Stimulated activated memory B cell treated with anti-CD40 and anti-IgM and Interleukin-4, amounts not matched to agents 10 μg/mL and 1 μg/mL and 100 μg/mL, for 72 hours (primary cell): ENCODE measurements around the gene GRAMD1B.
"Not testable (repeated sequence)": the region's sequence is repeated elsewhere in the genome, so short reads cannot be mapped to it uniquely, and the experiment has no call there.

Experiments used
- ATAC-seq: fragments of 150-1000 bp; cut with Tn5 transposase; 2 replicates; pipeline ENCODE4 v1.10.0; 2021
- H3K27ac Mint-ChIP-seq: one replicate; pipeline ENCODE4 v1.8.0; 2022; ENCODE audit warnings: mild to moderate bottlenecking, mixed read lengths
- H3K27me3 Mint-ChIP-seq: one replicate; pipeline ENCODE4 v1.8.0; 2022; ENCODE audit warnings: mixed read lengths
- H3K36me3 Mint-ChIP-seq: one replicate; pipeline ENCODE4 v1.8.0; 2022; ENCODE audit warnings: mixed read lengths
- H3K4me1 Mint-ChIP-seq: one replicate; pipeline ENCODE4 v1.8.0; 2022; ENCODE audit warnings: mixed read lengths
- H3K4me3 Mint-ChIP-seq: one replicate; pipeline ENCODE4 v1.8.0; 2022; ENCODE audit warnings: mild to moderate bottlenecking, moderate library complexity, mixed read lengths
- H3K9me3 Mint-ChIP-seq: one replicate; pipeline ENCODE4 v1.8.0; 2022; ENCODE audit warnings: mixed read lengths

Gene GRAMD1B

DNA sequence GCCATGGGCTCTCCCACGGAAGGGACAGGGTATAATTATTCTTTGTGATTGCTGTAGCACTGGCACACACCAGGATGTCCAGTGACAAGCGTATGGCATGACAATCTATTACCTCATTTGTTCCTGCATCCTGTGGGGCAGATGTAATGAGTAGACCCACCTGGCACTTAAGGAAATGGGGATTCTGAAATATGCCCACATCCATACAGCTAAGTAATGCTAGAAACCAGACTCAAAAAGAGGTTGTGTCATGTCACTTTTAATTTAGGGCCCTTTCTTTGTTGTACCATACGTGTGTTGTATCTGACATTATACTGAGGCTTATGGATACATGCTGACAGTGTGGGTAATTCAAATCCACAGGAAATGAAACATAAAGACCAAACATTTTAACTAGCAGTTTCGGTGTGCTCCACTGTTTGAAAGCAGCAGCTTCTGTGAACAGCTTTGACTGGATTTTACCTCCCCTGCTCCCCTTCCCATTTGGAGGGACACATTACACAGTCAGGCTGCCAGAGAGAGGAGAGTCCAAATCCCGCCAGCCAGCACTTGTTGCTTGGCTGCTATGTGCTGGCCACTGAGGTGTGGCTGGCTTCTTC lies 21.2 kb downstream of the GRAMD1B start:
- Mint-ChIP-seq H3K36me3 (no peaks in the 10 kb centered on the region), H3K27me3 (peaks cover 8% of the 10 kb centered on the region), H3K4me3 (no peak overlapping the region), H3K4me1 (no peaks in the 10 kb centered on the region), H3K9me3 (no peaks in the 10 kb centered on the region), H3K27ac (no peak overlapping the region)
- no peak for ATAC-seq

DNA sequence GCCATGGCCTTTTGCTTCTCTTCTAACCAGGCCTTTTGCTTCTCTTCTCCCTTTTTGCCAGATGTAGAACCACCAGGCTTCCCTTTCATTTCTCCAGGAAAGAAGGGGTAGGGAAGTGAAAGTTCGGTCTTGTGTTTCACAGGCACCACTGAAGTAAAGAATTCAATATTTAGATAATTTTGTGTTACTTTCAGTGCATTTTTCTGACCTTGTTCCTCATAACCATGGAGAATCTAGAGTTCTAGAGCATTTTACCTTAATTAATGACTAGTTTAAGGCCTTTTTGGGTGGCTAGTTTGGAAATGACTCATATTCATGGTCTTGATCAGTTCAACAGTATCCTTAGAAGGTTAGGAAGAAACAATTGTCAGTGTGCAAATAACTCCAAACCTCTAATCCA lies 22.7 kb downstream of the GRAMD1B start:
- Mint-ChIP-seq H3K4me3 (no peak overlapping the region), H3K27me3 (peaks cover 8% of the 10 kb centered on the region), H3K36me3 (no peaks in the 10 kb centered on the region), H3K9me3 (no peaks in the 10 kb centered on the region), H3K27ac (no peak overlapping the region), H3K4me1 (no peaks in the 10 kb centered on the region)
- ATAC-seq, result no peak

DNA sequence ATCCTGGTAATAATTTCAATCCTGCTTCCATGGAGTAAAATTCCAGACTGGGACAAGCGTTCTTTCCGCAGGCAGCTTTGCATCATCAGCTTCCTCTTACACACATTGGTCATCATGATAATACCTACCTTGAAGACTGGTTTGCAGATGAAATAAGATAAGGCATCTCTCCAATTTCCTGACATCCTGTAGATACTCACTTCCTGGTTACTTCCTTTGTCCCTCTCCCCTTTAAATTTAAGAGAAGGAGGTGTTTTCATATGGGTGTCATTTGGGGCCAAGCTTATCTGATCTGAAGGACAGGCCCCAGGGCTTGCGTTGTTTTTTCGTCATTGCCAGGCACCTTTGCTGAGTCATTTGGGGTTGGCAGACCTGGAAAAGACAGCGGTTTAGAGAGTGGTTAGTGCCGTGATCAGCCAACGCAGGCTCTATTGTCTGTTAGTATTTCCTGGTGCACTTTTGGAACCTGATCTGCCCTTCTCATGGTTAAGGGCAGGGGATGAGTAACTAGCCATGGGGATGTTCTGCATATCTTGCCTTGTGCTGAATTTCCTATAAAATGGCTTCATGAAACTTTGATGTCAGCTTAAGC lies 24.1 kb downstream of the GRAMD1B start:
- Mint-ChIP-seq H3K4me3 (no peak overlapping the region), H3K27me3 (peaks cover 8% of the 10 kb centered on the region), H3K36me3 (no peaks in the 10 kb centered on the region), H3K27ac (no peak overlapping the region), H3K9me3 (no peaks in the 10 kb centered on the region), H3K4me1 (no peaks in the 10 kb centered on the region)
- ATAC-seq, result no peak

DNA sequence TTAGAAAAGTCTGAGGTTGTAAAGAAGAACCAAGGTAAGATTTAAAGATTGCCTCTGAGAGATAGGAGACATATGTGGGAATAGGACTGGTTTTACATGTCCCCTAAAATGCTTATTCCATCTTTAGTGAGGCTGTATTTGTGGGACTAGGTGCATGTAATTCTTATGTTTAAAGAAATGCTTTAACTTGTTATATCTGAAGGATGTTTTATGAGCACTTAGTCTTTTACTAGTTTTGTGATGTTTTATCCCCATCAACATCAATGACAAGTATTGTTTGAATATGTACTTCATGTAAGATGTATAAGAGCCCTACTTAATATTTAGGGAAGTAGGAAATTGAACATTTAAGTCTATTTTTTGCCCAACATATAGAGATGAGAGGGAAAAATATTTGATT lies 24.7 kb downstream of the GRAMD1B start:
- no peaks in the 10 kb centered on the region for H3K36me3 Mint-ChIP-seq
- H3K9me3 Mint-ChIP-seq, result no peaks in the 10 kb centered on the region
- ATAC-seq, result no peak
- peaks cover 8% of the 10 kb centered on the region for H3K27me3 Mint-ChIP-seq
- H3K4me3 Mint-ChIP-seq, result no peak overlapping the region
- H3K27ac Mint-ChIP-seq, result no peak overlapping the region
- H3K4me1 Mint-ChIP-seq, result no peaks in the 10 kb centered on the region

DNA sequence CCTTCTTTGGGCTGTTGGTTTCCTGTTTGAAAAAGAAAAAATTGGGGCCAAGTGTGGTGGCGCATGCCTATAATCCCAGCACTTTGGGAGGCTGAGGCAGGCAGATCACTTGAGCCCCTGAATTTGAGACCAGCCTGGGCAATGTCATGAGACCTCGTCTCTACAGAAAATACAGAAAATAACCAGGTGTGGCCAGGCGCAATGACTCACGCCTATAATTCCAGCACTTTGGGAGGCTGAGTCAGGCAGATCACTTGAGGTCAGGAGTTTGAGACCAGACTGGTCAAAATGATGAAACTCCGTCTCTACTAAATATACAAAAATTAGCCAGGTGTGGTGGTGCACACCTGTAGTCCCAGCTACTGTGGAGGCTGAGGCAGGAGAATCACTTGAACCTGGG lies 26.4 kb downstream of the GRAMD1B start:
- not testable (repeated sequence) for ATAC-seq, H3K27ac Mint-ChIP-seq

DNA sequence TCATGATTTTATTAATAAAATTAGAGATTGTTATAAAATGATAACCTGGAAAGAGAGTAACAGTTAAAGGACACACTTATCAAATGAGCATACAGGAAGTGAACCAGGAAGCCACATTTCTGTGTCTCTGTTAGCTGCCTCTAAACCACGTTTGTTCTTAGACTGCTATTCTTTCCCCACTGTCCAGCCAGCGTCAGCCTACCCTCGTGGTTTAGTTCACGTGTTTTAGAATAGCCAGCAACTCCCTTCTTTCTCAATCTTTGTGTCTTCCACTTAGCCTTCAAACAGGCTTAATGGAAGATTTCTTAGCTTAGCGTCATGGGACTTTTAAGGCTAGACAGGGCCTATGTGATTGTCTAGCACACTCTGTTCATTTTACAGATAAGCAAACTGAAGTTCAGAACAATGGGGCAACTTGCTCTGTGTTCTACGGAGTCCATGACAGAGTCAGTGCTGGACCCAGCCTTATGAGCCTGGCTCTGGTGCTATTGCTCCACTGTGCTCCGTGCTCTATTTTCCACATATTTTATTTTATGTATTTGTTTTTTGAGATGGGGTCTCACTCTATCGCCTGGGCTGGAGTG lies 27.2 kb downstream of the GRAMD1B start:
- no peaks in the 10 kb centered on the region for H3K4me1 Mint-ChIP-seq
- peaks cover 8% of the 10 kb centered on the region for H3K27me3 Mint-ChIP-seq
- H3K9me3 Mint-ChIP-seq, result no peaks in the 10 kb centered on the region
- no peak overlapping the region for H3K27ac Mint-ChIP-seq
- no peaks in the 10 kb centered on the region for H3K36me3 Mint-ChIP-seq
- no peak overlapping the region for H3K4me3 Mint-ChIP-seq
- no peak for ATAC-seq

More for the DNA sequence above, 26.4 kb downstream of the GRAMD1B start:
- H3K9me3 Mint-ChIP-seq, H3K4me3 Mint-ChIP-seq, H3K36me3 Mint-ChIP-seq, H3K4me1 Mint-ChIP-seq, H3K27me3 Mint-ChIP-seq: not testable (repeated sequence)

DNA sequence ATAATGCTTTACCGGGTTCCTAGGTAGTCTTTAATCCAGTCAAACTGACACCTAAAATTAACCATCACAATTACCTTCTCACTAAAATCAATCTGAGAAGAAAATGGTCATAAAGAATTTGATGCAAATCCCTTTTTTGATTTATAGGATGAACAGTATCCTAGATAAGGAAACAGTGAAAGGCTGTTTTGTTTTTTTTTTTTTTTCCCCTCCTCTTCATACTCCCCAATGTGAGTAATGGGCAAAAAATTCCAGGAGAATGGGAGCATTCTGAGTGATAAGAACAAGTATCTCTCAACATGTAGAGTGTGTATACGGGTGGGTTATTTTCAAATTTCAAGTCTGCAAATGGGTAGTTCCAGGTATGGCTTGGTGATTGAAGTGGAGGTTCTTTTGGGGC lies 28.4 kb downstream of the GRAMD1B start:
- Mint-ChIP-seq H3K4me3 (no peak overlapping the region), H3K27ac (no peak overlapping the region), H3K9me3 (no peaks in the 10 kb centered on the region), H3K36me3 (no peaks in the 10 kb centered on the region), H3K27me3 (peaks cover 12% of the 10 kb centered on the region), H3K4me1 (no peaks in the 10 kb centered on the region)
- no peak for ATAC-seq

DNA sequence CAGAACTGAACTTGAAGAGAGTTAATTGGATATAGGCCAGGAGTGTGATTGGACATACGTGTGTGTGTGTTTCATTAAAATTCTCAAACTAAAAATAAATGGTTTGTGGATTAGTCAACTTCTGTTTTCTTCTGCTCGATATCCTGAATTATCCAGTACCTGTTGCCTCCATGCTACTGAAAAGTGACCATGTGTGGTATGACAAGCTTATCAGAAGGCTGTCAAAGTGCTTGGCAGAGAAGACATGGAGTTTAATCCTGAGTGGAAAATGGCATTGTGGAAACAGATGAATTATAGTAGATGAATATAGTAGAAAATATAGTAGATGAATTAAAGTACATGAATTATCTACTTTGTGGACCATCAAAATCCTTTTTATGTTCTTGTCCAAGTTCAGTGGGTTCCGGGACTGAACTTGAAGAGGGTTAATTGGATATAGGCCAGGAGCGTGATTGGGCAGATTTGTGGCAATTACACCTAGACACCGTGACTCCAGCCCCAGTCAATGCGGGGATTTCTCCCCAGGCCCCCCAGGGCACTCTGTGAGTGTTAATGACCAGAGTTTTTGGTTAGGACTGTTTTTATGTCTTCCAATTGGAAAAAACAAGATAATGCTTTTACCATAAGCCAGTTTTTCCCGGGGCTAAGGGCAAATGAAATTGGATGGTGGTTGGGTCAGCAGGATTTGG lies 30.1 kb downstream of the GRAMD1B start:
- ATAC-seq, result no peak
- H3K27me3 Mint-ChIP-seq, result peaks cover 16% of the 10 kb centered on the region
- H3K4me1 Mint-ChIP-seq, result no peaks in the 10 kb centered on the region
- no peak overlapping the region for H3K27ac Mint-ChIP-seq
- no peak overlapping the region for H3K4me3 Mint-ChIP-seq
- H3K9me3 Mint-ChIP-seq, result no peaks in the 10 kb centered on the region
- no peaks in the 10 kb centered on the region for H3K36me3 Mint-ChIP-seq

DNA sequence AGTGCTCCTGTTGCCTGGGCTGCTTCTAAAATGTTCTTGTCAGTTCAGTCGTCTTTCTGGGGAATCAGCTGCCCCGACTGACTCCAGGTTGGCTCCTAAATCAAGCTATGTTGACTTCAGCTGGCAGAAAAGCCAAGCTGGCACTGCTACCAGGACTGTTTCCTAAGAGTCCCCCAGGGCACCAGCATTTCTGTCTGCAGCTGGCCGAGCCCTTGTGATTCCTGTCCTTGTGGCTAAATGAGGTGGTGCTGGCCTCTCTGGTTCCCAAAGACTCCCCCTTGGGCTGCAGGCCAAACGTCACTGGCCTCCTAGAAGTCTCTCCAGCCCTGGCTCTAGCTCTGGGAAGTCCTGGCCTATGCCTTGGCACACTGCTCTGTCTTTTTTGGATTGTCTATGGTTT lies 31.1 kb downstream of the GRAMD1B start:
- ATAC-seq, result no peak
- no peak overlapping the region for H3K4me3 Mint-ChIP-seq
- H3K4me1 Mint-ChIP-seq, result peaks cover 7% of the 10 kb centered on the region
- H3K27me3 Mint-ChIP-seq, result peaks cover 8% of the 10 kb centered on the region
- no peaks in the 10 kb centered on the region for H3K9me3 Mint-ChIP-seq
- H3K27ac Mint-ChIP-seq, result no peak overlapping the region
- no peaks in the 10 kb centered on the region for H3K36me3 Mint-ChIP-seq

DNA sequence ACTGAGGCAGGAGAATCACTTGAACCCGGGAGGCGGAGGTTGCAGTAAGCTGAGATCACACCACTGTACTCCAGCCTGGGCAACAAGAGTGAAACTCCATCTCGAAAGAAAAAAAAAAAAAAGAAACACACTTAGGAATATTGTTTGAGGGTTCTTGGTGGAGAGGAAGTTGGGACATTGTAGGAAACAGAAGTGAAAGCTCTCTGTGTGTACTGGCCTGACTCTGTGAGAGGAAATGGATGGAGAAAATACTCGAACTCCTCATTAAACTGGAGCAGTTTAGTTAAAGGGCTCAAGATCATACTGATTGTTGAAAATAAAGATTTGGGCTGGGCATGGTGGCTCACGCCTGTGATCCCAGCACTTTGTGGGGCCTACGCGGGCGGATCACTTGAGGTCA lies 35.6 kb downstream of the GRAMD1B start:
- not testable (repeated sequence) for H3K36me3 Mint-ChIP-seq, H3K4me3 Mint-ChIP-seq, ATAC-seq, H3K27me3 Mint-ChIP-seq, H3K27ac Mint-ChIP-seq, H3K9me3 Mint-ChIP-seq
- peaks cover 10% of the 10 kb centered on the region for H3K4me1 Mint-ChIP-seq

DNA sequence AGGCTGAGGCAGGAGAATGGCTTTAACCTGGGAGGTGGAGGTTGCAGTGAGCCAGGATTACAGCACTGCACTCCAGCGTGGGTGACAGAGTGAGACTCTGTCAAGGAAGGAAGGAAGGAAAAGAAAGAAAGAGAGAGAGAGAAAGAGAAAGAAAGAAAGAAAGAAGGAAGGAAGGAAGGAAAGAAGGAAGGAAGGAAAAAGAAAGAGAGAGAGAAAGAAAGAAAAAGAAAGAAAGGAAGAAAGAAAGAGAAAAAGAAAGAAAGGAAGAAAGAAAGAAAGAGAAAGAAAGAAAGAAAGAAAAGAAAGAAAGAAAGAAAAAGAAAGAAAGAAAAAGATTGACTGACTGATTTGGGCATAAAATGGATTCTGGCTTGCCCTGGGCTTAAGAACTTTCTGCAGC lies 36.1 kb downstream of the GRAMD1B start:
- H3K27ac Mint-ChIP-seq, H3K27me3 Mint-ChIP-seq, H3K4me3 Mint-ChIP-seq, H3K9me3 Mint-ChIP-seq, H3K36me3 Mint-ChIP-seq, ATAC-seq: not testable (repeated sequence)
- peaks cover 10% of the 10 kb centered on the region for H3K4me1 Mint-ChIP-seq

DNA sequence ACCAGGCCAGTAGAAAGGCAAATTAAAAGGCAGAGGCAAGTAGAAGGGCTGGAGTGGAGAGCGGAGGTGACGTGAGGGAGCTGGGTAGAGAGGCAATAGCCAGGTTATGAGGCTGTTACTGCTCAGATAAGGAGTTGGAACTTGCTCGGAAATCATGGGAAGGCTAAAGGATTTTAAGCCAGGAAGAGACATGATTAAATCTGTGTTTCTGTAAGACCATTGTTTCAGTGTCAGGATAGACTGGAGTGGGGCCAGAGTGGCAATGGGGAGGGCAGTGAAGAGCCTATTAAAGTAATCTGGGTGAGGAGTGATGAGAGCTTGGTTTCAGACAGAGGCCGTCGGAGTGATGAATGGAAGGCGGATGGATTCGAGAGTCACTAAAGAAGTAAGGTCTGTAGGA lies 39.0 kb downstream of the GRAMD1B start:
- no peaks in the 10 kb centered on the region for H3K36me3 Mint-ChIP-seq
- no peaks in the 10 kb centered on the region for H3K9me3 Mint-ChIP-seq
- H3K4me1 Mint-ChIP-seq, result peaks cover 10% of the 10 kb centered on the region
- H3K4me3 Mint-ChIP-seq, result no peak overlapping the region
- no peak for ATAC-seq
- H3K27ac Mint-ChIP-seq, result no peak overlapping the region
- H3K27me3 Mint-ChIP-seq, result no peaks in the 10 kb centered on the region

DNA sequence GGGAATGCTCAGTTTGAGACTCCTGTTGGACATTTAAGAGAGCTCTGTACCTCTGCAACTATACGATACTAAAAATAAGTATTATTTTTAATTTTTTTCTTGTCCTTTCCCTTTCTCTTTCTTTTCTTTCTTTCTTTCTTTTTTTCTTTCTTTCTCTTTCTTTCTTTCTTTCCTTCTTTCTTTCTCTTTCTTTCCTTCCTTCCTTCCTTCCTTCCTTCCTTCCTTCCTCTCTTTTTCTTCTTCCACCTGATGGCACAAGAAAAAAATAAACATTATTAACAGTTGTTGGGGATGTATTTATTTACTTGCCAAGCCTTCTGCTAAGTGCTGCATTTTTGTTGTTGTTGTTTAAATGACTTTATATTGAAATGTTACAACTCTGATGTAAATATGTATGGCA lies 39.5 kb downstream of the GRAMD1B start:
- no peak for ATAC-seq
- H3K27me3 Mint-ChIP-seq, result no peaks in the 10 kb centered on the region
- no peak overlapping the region for H3K4me3 Mint-ChIP-seq
- no peak overlapping the region for H3K27ac Mint-ChIP-seq
- H3K4me1 Mint-ChIP-seq, result peaks cover 10% of the 10 kb centered on the region
- H3K9me3 Mint-ChIP-seq, result no peaks in the 10 kb centered on the region
- no peaks in the 10 kb centered on the region for H3K36me3 Mint-ChIP-seq

DNA sequence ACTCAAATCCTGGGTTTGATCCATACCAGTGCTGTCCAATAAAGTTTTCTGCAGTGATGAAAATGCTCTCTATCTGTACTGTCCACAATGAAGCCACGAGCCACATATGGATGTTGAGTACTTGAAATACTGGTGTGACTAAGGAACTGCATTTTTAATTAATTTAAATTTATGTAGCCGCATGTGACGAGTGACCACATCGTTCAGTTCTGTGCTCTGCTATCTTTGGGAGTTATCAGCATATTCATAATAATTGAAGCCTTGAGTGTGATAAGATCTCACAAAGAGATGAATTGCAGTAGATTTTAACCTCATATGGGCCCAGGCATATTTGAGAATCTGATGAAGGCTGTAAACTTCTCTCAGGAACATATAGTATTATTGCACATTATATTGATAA lies 40.8 kb downstream of the GRAMD1B start:
- no peak overlapping the region for H3K27ac Mint-ChIP-seq
- no peaks in the 10 kb centered on the region for H3K36me3 Mint-ChIP-seq
- no peaks in the 10 kb centered on the region for H3K9me3 Mint-ChIP-seq
- no peak overlapping the region for H3K4me3 Mint-ChIP-seq
- H3K4me1 Mint-ChIP-seq, result peaks cover 6% of the 10 kb centered on the region
- no peaks in the 10 kb centered on the region for H3K27me3 Mint-ChIP-seq
- ATAC-seq, result no peak

DNA sequence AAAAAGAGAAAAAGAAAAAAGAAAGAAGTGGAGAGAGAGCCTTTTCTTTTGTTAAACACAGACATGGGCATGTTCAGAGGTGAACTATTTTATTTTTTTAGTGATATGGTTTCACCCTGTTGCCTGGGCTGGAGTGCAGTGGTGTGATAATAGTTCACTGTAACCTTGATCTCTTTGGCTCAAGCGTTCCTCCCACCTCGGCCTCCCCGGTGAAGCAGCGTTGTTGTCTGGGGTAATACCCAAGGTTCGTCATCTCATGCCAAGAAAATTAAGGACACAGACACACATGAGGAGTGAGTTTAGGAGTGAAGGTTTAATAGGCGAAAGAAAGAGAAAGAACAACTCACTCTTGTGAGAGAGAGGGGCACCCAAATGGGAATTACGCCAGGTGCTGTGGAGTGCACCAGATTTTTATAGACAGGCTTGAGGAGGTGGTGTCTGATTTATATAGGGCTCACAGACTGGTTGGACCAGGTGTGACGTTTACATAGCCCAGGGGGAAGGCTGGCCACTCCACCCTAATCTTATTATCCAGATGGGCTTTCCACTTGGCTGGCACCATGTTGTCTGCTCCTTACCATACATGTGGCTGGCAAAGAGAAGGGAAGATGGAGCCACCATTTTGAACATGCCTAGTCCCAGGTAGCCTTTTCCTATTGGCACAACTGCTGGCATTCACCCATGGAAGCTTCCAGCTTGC lies 42.3 kb downstream of the GRAMD1B start:
- no peaks in the 10 kb centered on the region for H3K36me3 Mint-ChIP-seq
- no peak for ATAC-seq
- H3K27ac Mint-ChIP-seq, result no peak overlapping the region
- peaks cover 2% of the 10 kb centered on the region for H3K27me3 Mint-ChIP-seq
- H3K9me3 Mint-ChIP-seq, result no peaks in the 10 kb centered on the region
- H3K4me1 Mint-ChIP-seq, result no peaks in the 10 kb centered on the region
- H3K4me3 Mint-ChIP-seq, result no peak overlapping the region
